Stimulated activated CD4-positive, alpha-beta T cell treated with anti-CD3 and anti-CD28 coated beads, Interleukin-15, amount 100 ng/mL, for 24 hours (primary cell): Measurements from ENCODE around the gene LRMDA.

Experiments
- DNase-seq: peaks from one replicate; pipeline ENCODE4 v3.0.0-alpha.2; 2020

LRMDA gene

GRCh38 chr10:76336213-76336963 is 905.0 kb downstream of the LRMDA start:
- DNase-seq = no peak

GRCh38 chr10:76337641-76338040 is 906.2 kb downstream of the LRMDA start:
- no peak for DNase-seq

- no peak for DNase-seq
Measured at GRCh38 chr10:76338187-76338586, 906.8 kb downstream of the LRMDA start.

- DNase-seq = no peak
Measured at GRCh38 chr10:76341740-76342139, 910.3 kb downstream of the LRMDA start.

GRCh38 chr10:76342996-76343395 is 911.6 kb downstream of the LRMDA start:
- DNase-seq = no peak

GRCh38 chr10:76347832-76348231 is 916.4 kb downstream of the LRMDA start:
- no peak for DNase-seq

- DNase-seq = no peak
Measured at GRCh38 chr10:76350583-76350982, 919.2 kb downstream of the LRMDA start.

GRCh38 chr10:76352300-76352699 is 920.9 kb downstream of the LRMDA start:
- DNase-seq = no peak

- no peak for DNase-seq
Measured at GRCh38 chr10:76353237-76353851, 921.9 kb downstream of the LRMDA start.

GRCh38 chr10:76354212-76354738 is 922.9 kb downstream of the LRMDA start:
- no peak for DNase-seq

GRCh38 chr10:76354921-76355320 is 923.5 kb downstream of the LRMDA start:
- no peak for DNase-seq

- no peak for DNase-seq
Measured at GRCh38 chr10:76356557-76356956, 925.1 kb downstream of the LRMDA start.

GRCh38 chr10:76357726-76358415 is 926.4 kb downstream of the LRMDA start:
- DNase-seq = no peak

GRCh38 chr10:76358743-76359395 is 927.4 kb downstream of the LRMDA start:
- no peak for DNase-seq

- no peak for DNase-seq
Measured at GRCh38 chr10:76375761-76376160, 944.3 kb downstream of the LRMDA start.

- DNase-seq = no peak
Measured at GRCh38 chr10:76382381-76382851, 951.0 kb downstream of the LRMDA start.

GRCh38 chr10:76388321-76389023 is 957.0 kb downstream of the LRMDA start:
- DNase-seq = no peak

- no peak for DNase-seq
Measured at GRCh38 chr10:76393875-76394706, 962.7 kb downstream of the LRMDA start.

GRCh38 chr10:76394707-76395042 is 963.3 kb downstream of the LRMDA start:
- no peak for DNase-seq

- no peak for DNase-seq
Measured at GRCh38 chr10:76395251-76395650, 963.8 kb downstream of the LRMDA start.

- no peak for DNase-seq
Measured at GRCh38 chr10:76396134-76396533, 964.7 kb downstream of the LRMDA start.
